ENCODE measurements around the gene WDR33. TPM values are rescaled to one million over a fixed set of nuclear protein-coding genes. Genes with fewer than 3 reads are reported as not detected.

Gene WDR33
- total and polyA plus RNA-seq, 2 of the 13 experiments (the other 11 are each of a cell fraction or from before 2014, with no cell fraction given): 54.9 to 78.2 TPM

- in situ Hi-C loops (cut with HindIII; ENCODE audit: extremely low pct_ligation_motif_present, low pct_unique_long_range_greater_than_20kb): no loop called here
- DNase-seq (ENCODE audit: low spot score) (no peak), FAIRE-seq (no peak), ATAC-seq (no peak)
- Histone ChIP-seq H3K9me3 (ENCODE audit: low read length) (no peaks in the 10 kb centered on the region), H3K4me2 (ENCODE audit: low read depth, low read length) (peak overlapping the region; percentile 64), H3K4me1 (ENCODE audit: insufficient read depth, low read length) (peaks cover 71% of the 10 kb centered on the region), H3K36me3 (replicated peaks in 1 of 2; ENCODE audit: control insufficient read depth in 1 of 2, insufficient read depth in 2 of 2, low read length in 2 of 2) (peaks cover 2 to 4% of the 10 kb centered on the region in 2 experiments; a peak in 2 of 5 replicates), H3K79me2 (ENCODE audit: insufficient read depth, low read length) (peaks cover 91% of the 10 kb centered on the region), H4K20me1 (ENCODE audit: insufficient read depth, low read length) (peaks cover 65% of the 10 kb centered on the region), H3K9ac (ENCODE audit: insufficient read depth, low read depth, low read length) (peak overlapping the region; percentile 37; the same call in 1 of the 2 replicates), H2AFZ (ENCODE audit: low read length) (no peak overlapping the region), H3K27me3 (ENCODE audit: control insufficient read depth in 1 of 2, insufficient read depth in 2 of 2, low read length in 2 of 2) (no peaks in the 10 kb centered on the region; a peak in 1 of 5 replicates), H3K4me3 (replicated peaks in 1 of 3; ENCODE audit: insufficient read depth in 1 of 3, low read depth in 2 of 3, low read length in 3 of 3) (peak overlapping the region; percentile 19 to 25 (median 22); a peak in 4 of 6 replicates), H3K27ac (ENCODE audit: extremely low read length, insufficient read depth, low read length) (peak overlapping the region; percentile 37)
- ChIA-PET POLR2A (no interaction called here), CTCF (ENCODE audit: low intra/inter-chr PET ratio, low total read pairs) (no interaction called here)
- intact Hi-C loops (cut with micrococcal nuclease; ENCODE audit: unreplicated experiment): loop anchor here (5.0 kb wide), 1 partner anchor 41 kb away; no protein-coding TSS in a partner anchor
- TF ChIP-seq ZNF770 (CRISPR knock-in tag; IDR thresholded peaks at IDR 0.05) (peak; percentile 85), HOXA9 (CRISPR knock-in tag; IDR thresholded peaks at IDR 0.05; ENCODE audit: borderline replicate concordance) (no peak), ZNF547 (CRISPR knock-in tag; IDR thresholded peaks at IDR 0.05) (no peak), ATF7 (IDR thresholded peaks at IDR 0.05) (peak; percentile 78), ATF7 (CRISPR knock-in tag; IDR thresholded peaks at IDR 0.05) (no peak), ATF3 (CRISPR knock-in tag; IDR thresholded peaks at IDR 0.05) (no peak), HMG20A (CRISPR knock-in tag; IDR thresholded peaks at IDR 0.05; ENCODE audit: borderline replicate concordance) (no peak)
- BruUV-seq (replicated peaks): no TSS peak
- 64% methylated on average over 3 of the region's 3 CpGs for WGBS (ENCODE audit: low lambda C conversion rate)
Measured at GRCh38 chr2:127807678-127808353, 3.2 kb downstream of the WDR33 start.
